ENCODE data around the gene MARS1.

The MARS1 gene

GRCh38 chr12:57525615-57526383, 37.9 kb downstream of the MARS1 start:
- DNase-seq (ENCODE audit: low read depth), result no peak
- no peak for TF ChIP-seq CTCF (conservative IDR thresholded peaks at IDR 0.05; ENCODE audit: low read length)
- H3K4me3 ChIP-seq (ENCODE audit: low read length), result no peak overlapping the region

- no peak overlapping the region for H3K4me3 ChIP-seq (ENCODE audit: low read length)
- no peak for TF ChIP-seq CTCF (conservative IDR thresholded peaks at IDR 0.05; ENCODE audit: low read length)
- DNase-seq (ENCODE audit: low read depth), result no peak
Observed at GRCh38 chr12:57526477-57527126, 38.7 kb downstream of the MARS1 start.

GRCh38 chr12:57527184-57527583, 39.3 kb downstream of the MARS1 start:
- no peak for DNase-seq (ENCODE audit: low read depth)
- no peak overlapping the region for H3K4me3 ChIP-seq (ENCODE audit: low read length)
- no peak for TF ChIP-seq CTCF (conservative IDR thresholded peaks at IDR 0.05; ENCODE audit: low read length)

GRCh38 chr12:57528176-57528575, 40.3 kb downstream of the MARS1 start:
- DNase-seq (ENCODE audit: low read depth), result no peak
- no peak overlapping the region for H3K4me3 ChIP-seq (ENCODE audit: low read length)
- no peak for TF ChIP-seq CTCF (conservative IDR thresholded peaks at IDR 0.05; ENCODE audit: low read length)

- no peak overlapping the region for H3K4me3 ChIP-seq (ENCODE audit: low read length)
- DNase-seq (ENCODE audit: low read depth), result no peak
- no peak for TF ChIP-seq CTCF (conservative IDR thresholded peaks at IDR 0.05; ENCODE audit: low read length)
Observed at GRCh38 chr12:57528831-57529555, 41.1 kb downstream of the MARS1 start.

- DNase-seq (ENCODE audit: low read depth), result no peak
- TF ChIP-seq CTCF (conservative IDR thresholded peaks at IDR 0.05; ENCODE audit: low read length), result no peak
- H3K4me3 ChIP-seq (ENCODE audit: low read length), result no peak overlapping the region
Observed at GRCh38 chr12:57529831-57530230, 42.0 kb downstream of the MARS1 start.
